HepG2 (cell line): ENCODE results near the gene KIZ. TPM values are rescaled to one million over a fixed set of nuclear protein-coding genes. Genes with fewer than 3 reads are reported as not detected.

ENCODE experiments used
- ATAC-seq: fragments of 200-7000 bp; cut with Tn5 transposase; 3 replicates; pipeline ENCODE4 v1.9.1; 2020; ENCODE audit warnings: mild to moderate bottlenecking, moderate library complexity
- BruUV-seq: library from RNA; stranded (reverse); fragments of 400-500 nt; replicated peaks from 2 replicates; lab custom pipeline; 2021; lab: Mats Ljungman, UMichigan
- CTCF ChIA-PET: fragments of 300-600 bp; formaldehyde crosslinking; extraction: SDS; loops from one replicate; lab custom pipeline; 2021; ENCODE audit warnings: low total read pairs, inconsistent platforms, low intra/inter-chr PET ratio; lab: Yijun Ruan, JAX
- POLR2A ChIA-PET: fragments of 350-600 bp; sonication (Branson Sonifier 250); formaldehyde crosslinking; loops from one replicate; lab custom pipeline; 2020; ENCODE audit warnings: antibody characterized with exemption, inconsistent platforms; lab: Yijun Ruan, JAX
- DNase-seq: peaks from one replicate; pipeline ENCODE4 v3.0.0-alpha.2; 2015; ENCODE audit warnings: low spot score
- FAIRE-seq: peaks from 3 replicates; lab custom pipeline; 2011; peaks lifted over from hg19 to GRCh38; lab: Jason Lieb, UNC
- H2AFZ ChIP-seq: one replicate; pipeline ENCODE4 v1.6.1; 2011; ENCODE audit warnings: low read length, inconsistent platforms
- H3K27ac ChIP-seq: fragments of 300-600 bp; 3 replicates; pipeline ENCODE4 v1.8.0; 2011; ENCODE audit warnings: mixed run types, mild to moderate bottlenecking, mixed read lengths, low read length, inconsistent platforms; ENCODE audit not compliant: insufficient read depth; ENCODE audit errors: extremely low read length
- H3K27me3 ChIP-seq, 2 experiments: fragments of 200-600 bp in 1 of 2; 2 replicates in 1 of 2; 3 replicates in 1 of 2; pipeline versions ENCODE4 v1.6.0 to v1.8.0; 2011; ENCODE audit warnings: low read length in 2 of 2, mild to moderate bottlenecking in 2 of 2, moderate library complexity in 2 of 2, inconsistent platforms in 1 of 2; ENCODE audit not compliant: insufficient read depth in 2 of 2, control insufficient read depth in 1 of 2
- H3K36me3 ChIP-seq, 2 experiments: fragments of 200-600 bp in 1 of 2; replicated peaks in 1 of 2; 2 replicates in 1 of 2; 3 replicates in 1 of 2; pipeline versions ENCODE4 v1.5.1 to v1.8.0; 2011; ENCODE audit warnings: low read length in 2 of 2, inconsistent platforms in 1 of 2; ENCODE audit not compliant: insufficient read depth in 2 of 2, control insufficient read depth in 1 of 2
- H3K4me1 ChIP-seq: 2 replicates; pipeline ENCODE4 v1.5.1; 2012; ENCODE audit warnings: low read length, inconsistent platforms; ENCODE audit not compliant: insufficient read depth
- H3K4me2 ChIP-seq: 2 replicates; pipeline ENCODE4 v1.6.0; 2011; ENCODE audit warnings: low read depth, low read length, inconsistent platforms
- H3K4me3 ChIP-seq, 3 experiments: fragments of 200-600 bp in 1 of 3; sonication (generic), shearing (Covaris generic) in 1 of 3; replicated peaks in 1 of 3; 2 replicates each; pipeline ENCODE4 v1.5.1; 2011 to 2016; ENCODE audit warnings: low read length in 3 of 3, inconsistent platforms in 2 of 3, low read depth in 2 of 3, mild to moderate bottlenecking in 2 of 3, control low read depth in 1 of 3, mixed read lengths in 1 of 3; ENCODE audit not compliant: insufficient read depth in 1 of 3
- H3K79me2 ChIP-seq: one replicate; pipeline ENCODE4 v1.6.1; 2011; ENCODE audit warnings: low read length, inconsistent platforms; ENCODE audit not compliant: insufficient read depth
- H3K9ac ChIP-seq: 2 replicates; pipeline ENCODE4 v1.6.0; 2011; ENCODE audit warnings: mild to moderate bottlenecking, low read depth, low read length, inconsistent platforms; ENCODE audit not compliant: insufficient read depth
- H3K9me3 ChIP-seq: 2 replicates; pipeline ENCODE4 v1.5.1; 2012; ENCODE audit warnings: mild to moderate bottlenecking, low read length
- H4K20me1 ChIP-seq: 2 replicates; pipeline ENCODE4 v1.6.0; 2011; ENCODE audit warnings: inconsistent platforms, mild to moderate bottlenecking, low read length, moderate library complexity; ENCODE audit not compliant: insufficient read depth
- CEBPB ChIP-seq: IDR thresholded peaks from 2 replicates; pipeline ENCODE4 v1.6.1; 2011; ENCODE audit warnings: low read depth, low read length, improper control_type of control experiment, borderline replicate concordance
- DMAP1 ChIP-seq: IDR thresholded peaks from 2 replicates; pipeline ENCODE4 v1.6.1; 2016
- EEA1 ChIP-seq: sonication (generic); formaldehyde crosslinking; IDR thresholded peaks from 2 replicates; pipeline ENCODE4 v1.5.1; 2020; ENCODE audit warnings: mild to moderate bottlenecking, missing genetic modification reagents, borderline replicate concordance
- FOXO1 ChIP-seq: sonication (generic); formaldehyde crosslinking; IDR thresholded peaks from 2 replicates; pipeline ENCODE4 v1.4.0; 2020; ENCODE audit warnings: missing genetic modification reagents
- JDP2 ChIP-seq: sonication (generic); formaldehyde crosslinking; IDR thresholded peaks from 2 replicates; pipeline ENCODE4 v1.8.1; 2022; ENCODE audit warnings: missing genetic modification reagents, borderline replicate concordance
- KDM2A ChIP-seq: sonication (generic); formaldehyde crosslinking; IDR thresholded peaks from 2 replicates; pipeline ENCODE4 v1.4.0; 2020; ENCODE audit warnings: low read depth, missing genetic modification reagents, borderline replicate concordance
- MAZ ChIP-seq, 2 experiments: sonication (generic) in 1 of 2; formaldehyde crosslinking in 1 of 2; IDR thresholded peaks; 2 replicates each; pipeline versions ENCODE4 v1.5.0 to v1.6.1; 2012 to 2020; ENCODE audit warnings: low read depth in 2 of 2, mild to moderate bottlenecking in 2 of 2, borderline replicate concordance in 1 of 2, improper control_type of control experiment in 1 of 2, low read length in 1 of 2, missing genetic modification reagents in 1 of 2, moderate library complexity in 1 of 2
- NR2F1 ChIP-seq, 2 experiments: fragments of 450-650 bp in 1 of 2; formaldehyde crosslinking in 1 of 2; IDR thresholded peaks; 2 replicates each; pipeline versions ENCODE4 v1.5.0 to v1.6.1; 2016 to 2020; ENCODE audit warnings: mild to moderate bottlenecking in 1 of 2, missing compliant biosample characterization in 1 of 2, missing genetic modification reagents in 1 of 2, moderate library complexity in 1 of 2
- PHF21A ChIP-seq: sonication (generic); formaldehyde crosslinking; IDR thresholded peaks from 2 replicates; pipeline ENCODE4 v1.5.0; 2020; ENCODE audit warnings: mild to moderate bottlenecking, missing genetic modification reagents
- POLR2AphosphoS2 ChIP-seq: IDR thresholded peaks from 2 replicates; pipeline ENCODE4 v1.6.1; 2011; ENCODE audit warnings: low read depth, low read length, improper control_type of control experiment
- SMARCE1 ChIP-seq: fragments of 450-650 bp; IDR thresholded peaks from 2 replicates; pipeline ENCODE4 v1.6.1; 2017; ENCODE audit warnings: borderline replicate concordance
- ZNF317 ChIP-seq: sonication (generic); formaldehyde crosslinking; IDR thresholded peaks from 2 replicates; pipeline ENCODE4 v1.5.0; 2020; ENCODE audit warnings: mild to moderate bottlenecking, missing genetic modification reagents
- ZNF652 ChIP-seq: IDR thresholded peaks from 2 replicates; pipeline ENCODE4 v1.6.1; 2016; ENCODE audit warnings: low read depth, borderline replicate concordance
- WGBS: methylation state at CpG from one replicate; pipeline ENCODE4 v1.1.6; 2017; ENCODE audit warnings: low lambda C conversion rate; 5-methylcytosine and 5-hydroxymethylcytosine counted together
- in situ Hi-C: cut with HindIII; loops from 2 replicates; pipeline ENCODE4 v1.10.0; 2017; ENCODE audit warnings: low pct_unique_long_range_greater_than_20kb; ENCODE audit not compliant: extremely low pct_ligation_motif_present
- intact Hi-C: fragments of 100-400 bp; cut with micrococcal nuclease; formaldehyde crosslinking; loops from one replicate; pipeline ENCODE4 v1.10.0; 2022; ENCODE audit not compliant: unreplicated experiment
- polyA plus RNA-seq, 8 experiments: library from polyadenylated mRNA; depleted of rRNA in 3 of 8; stranded (reverse) in 7 of 8; unstranded in 1 of 8; fragments of >200 nt; fragmentation: Illumina TruSeq in 4 of 8; extraction: Trizol in 4 of 8; gene quantifications; 2 replicates each; pipeline versions ENCODE4 v1.2.1 to v1.2.3, GENCODE V29; 2011 to 2016; ENCODE audit warnings: low read depth in 4 of 8, missing spikeins in 1 of 8, mixed read lengths in 1 of 8; ENCODE audit not compliant: insufficient read depth in 1 of 8
- total RNA-seq, 5 experiments: library from RNA; depleted of rRNA; stranded (reverse); fragments of >200 nt; fragmentation: Illumina TruSeq; extraction: Trizol; gene quantifications; 2 replicates each; pipeline ENCODE4 v1.2.3, GENCODE V29; 2016; ENCODE audit warnings: low read depth in 1 of 5
- TF ChIP-seq, protein P1 (sequence below): sonication (generic); formaldehyde crosslinking; IDR thresholded peaks from 2 replicates; pipeline ENCODE4 v1.5.0; 2020; ENCODE audit warnings: missing genetic modification reagents, mild to moderate bottlenecking, borderline replicate concordance
- TF ChIP-seq, protein P2 (sequence below): sonication (generic); formaldehyde crosslinking; IDR thresholded peaks from 2 replicates; pipeline ENCODE4 v1.5.0; 2020; ENCODE audit warnings: missing genetic modification reagents, mild to moderate bottlenecking, borderline replicate concordance
- TF ChIP-seq, protein P3 (sequence below): sonication (generic); formaldehyde crosslinking; IDR thresholded peaks from 2 replicates; pipeline ENCODE4 v1.4.0; 2020; ENCODE audit warnings: missing genetic modification reagents
- TF ChIP-seq, protein P4 (sequence below): sonication (generic); formaldehyde crosslinking; IDR thresholded peaks from 2 replicates; pipeline ENCODE4 v1.8.0; 2022; ENCODE audit warnings: missing genetic modification reagents, mild to moderate bottlenecking, borderline replicate concordance
- TF ChIP-seq, protein P5 (sequence below): IDR thresholded peaks from 2 replicates; pipeline ENCODE4 v1.6.1; 2016; ENCODE audit warnings: low read depth

KIZ gene
- total and polyA plus RNA-seq, 2 of the 13 experiments (the other 11 are each of a cell fraction or from before 2014, with no cell fraction given) = 46.3 to 114 TPM

DNA sequence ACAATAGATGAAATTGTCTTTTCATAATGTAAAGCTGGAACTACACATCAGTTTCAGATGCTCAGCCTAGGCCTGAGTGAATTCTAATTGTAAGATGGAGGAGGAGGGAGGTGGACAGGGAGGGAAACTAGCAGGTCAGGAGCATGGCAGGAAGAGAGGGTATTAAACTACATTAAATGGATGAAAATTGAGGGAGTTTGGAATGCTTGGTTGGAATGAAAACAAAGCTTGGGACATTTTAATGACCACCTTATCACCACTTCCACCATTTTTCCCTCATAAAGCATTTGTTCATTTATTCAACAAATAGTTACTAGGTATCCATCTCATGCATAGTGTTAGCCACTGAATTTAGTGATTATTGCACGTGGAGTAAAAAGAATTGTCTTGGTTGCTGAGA, 65.0 kb downstream of the KIZ start (continued):
- no peak for TF ChIP-seq PHF21A
- TF ChIP-seq JDP2 (CRISPR knock-in tag) = no peak
- TF ChIP-seq, protein P1, sequence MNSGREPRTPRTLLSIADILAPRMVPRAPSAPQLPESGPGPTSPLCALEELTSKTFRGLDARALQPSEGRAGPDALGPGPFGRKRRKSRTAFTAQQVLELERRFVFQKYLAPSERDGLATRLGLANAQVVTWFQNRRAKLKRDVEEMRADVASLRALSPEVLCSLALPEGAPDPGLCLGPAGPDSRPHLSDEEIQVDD (CRISPR knock-in tag) = no peak
- TF ChIP-seq, protein P2, sequence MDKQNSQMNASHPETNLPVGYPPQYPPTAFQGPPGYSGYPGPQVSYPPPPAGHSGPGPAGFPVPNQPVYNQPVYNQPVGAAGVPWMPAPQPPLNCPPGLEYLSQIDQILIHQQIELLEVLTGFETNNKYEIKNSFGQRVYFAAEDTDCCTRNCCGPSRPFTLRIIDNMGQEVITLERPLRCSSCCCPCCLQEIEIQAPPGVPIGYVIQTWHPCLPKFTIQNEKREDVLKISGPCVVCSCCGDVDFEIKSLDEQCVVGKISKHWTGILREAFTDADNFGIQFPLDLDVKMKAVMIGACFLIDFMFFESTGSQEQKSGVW = no peak
- no peak for TF ChIP-seq EEA1

DNA sequence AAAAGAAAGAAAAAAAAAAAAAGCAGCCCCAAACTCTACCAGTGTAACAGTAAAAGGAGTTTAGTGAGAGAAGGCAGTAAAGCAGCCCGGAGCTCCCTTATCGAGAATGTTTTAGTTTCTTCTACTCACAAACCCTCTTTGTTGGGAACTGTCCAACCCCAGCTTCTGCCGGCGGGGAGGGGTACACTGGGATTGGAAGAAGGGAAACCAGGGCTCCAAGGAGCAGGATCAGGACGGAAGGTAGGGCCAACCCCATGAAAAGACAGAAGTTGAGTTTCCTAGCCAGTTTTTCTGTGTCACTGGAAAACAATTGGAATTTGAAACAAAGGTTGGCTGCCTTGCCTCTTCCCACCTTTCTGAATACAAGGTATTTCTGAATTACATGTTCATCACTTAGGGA, 66.0 kb downstream of the KIZ start:
- no TSS peak for BruUV-seq
- Histone ChIP-seq H3K79me2 (no peaks in the 10 kb centered on the region), H3K9me3 (no peaks in the 10 kb centered on the region), H3K4me2 (no peak overlapping the region), H3K27ac (no peak overlapping the region), H2AFZ (no peak overlapping the region), H3K27me3 (no peaks in the 10 kb centered on the region), H3K36me3 (peaks cover 19 to 31% of the 10 kb centered on the region in 2 experiments), H4K20me1 (no peaks in the 10 kb centered on the region), H3K4me3 (no peak overlapping the region), H3K4me1 (no peaks in the 10 kb centered on the region), H3K9ac (no peak overlapping the region)
- no peak for DNase-seq
- no peak for ATAC-seq
- WGBS = 94% methylated on average over 5 of the region's 5 CpGs
- CTCF ChIA-PET = no interaction called here
- POLR2A ChIA-PET = no interaction called here
- in situ Hi-C loops = no loop called here
- intact Hi-C loops = no loop called here
- FAIRE-seq = no peak
- TF ChIP-seq, protein P3, sequence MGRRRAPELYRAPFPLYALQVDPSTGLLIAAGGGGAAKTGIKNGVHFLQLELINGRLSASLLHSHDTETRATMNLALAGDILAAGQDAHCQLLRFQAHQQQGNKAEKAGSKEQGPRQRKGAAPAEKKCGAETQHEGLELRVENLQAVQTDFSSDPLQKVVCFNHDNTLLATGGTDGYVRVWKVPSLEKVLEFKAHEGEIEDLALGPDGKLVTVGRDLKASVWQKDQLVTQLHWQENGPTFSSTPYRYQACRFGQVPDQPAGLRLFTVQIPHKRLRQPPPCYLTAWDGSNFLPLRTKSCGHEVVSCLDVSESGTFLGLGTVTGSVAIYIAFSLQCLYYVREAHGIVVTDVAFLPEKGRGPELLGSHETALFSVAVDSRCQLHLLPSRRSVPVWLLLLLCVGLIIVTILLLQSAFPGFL = no peak
- TF ChIP-seq MAZ (IDR thresholded peaks at IDR 0.05; ENCODE audit: borderline replicate concordance, low read depth, low read length) = no peak
- TF ChIP-seq MAZ (CRISPR knock-in tag; IDR thresholded peaks at IDR 0.05; ENCODE audit: low read depth) = no peak
- no peak for TF ChIP-seq POLR2AphosphoS2
- TF ChIP-seq, protein P4, sequence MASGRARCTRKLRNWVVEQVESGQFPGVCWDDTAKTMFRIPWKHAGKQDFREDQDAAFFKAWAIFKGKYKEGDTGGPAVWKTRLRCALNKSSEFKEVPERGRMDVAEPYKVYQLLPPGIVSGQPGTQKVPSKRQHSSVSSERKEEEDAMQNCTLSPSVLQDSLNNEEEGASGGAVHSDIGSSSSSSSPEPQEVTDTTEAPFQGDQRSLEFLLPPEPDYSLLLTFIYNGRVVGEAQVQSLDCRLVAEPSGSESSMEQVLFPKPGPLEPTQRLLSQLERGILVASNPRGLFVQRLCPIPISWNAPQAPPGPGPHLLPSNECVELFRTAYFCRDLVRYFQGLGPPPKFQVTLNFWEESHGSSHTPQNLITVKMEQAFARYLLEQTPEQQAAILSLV = no peak
- TF ChIP-seq, protein P5, sequence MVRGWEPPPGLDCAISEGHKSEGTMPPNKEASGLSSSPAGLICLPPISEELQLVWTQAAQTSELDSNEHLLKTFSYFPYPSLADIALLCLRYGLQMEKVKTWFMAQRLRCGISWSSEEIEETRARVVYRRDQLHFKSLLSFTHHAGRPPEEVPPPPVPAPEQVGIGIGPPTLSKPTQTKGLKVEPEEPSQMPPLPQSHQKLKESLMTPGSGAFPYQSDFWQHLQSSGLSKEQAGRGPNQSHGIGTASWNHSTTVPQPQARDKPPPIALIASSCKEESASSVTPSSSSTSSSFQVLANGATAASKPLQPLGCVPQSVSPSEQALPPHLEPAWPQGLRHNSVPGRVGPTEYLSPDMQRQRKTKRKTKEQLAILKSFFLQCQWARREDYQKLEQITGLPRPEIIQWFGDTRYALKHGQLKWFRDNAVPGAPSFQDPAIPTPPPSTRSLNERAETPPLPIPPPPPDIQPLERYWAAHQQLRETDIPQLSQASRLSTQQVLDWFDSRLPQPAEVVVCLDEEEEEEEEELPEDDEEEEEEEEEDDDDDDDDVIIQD (CRISPR knock-in tag) = no peak
- no peak for TF ChIP-seq FOXO1 (CRISPR knock-in tag)
- no peak for TF ChIP-seq ZNF652
- TF ChIP-seq DMAP1 = no peak
- no peak for TF ChIP-seq ZNF317 (CRISPR knock-in tag)
- no peak for TF ChIP-seq SMARCE1
- no peak for TF ChIP-seq CEBPB
- TF ChIP-seq NR2F1 (CRISPR knock-in tag; IDR thresholded peaks at IDR 0.05) = no peak
- TF ChIP-seq KDM2A = no peak
